Right cardiac atrium (tissue), 5 donors: ENCODE results near the gene LTBP1. TPM values are rescaled to one million over a fixed set of nuclear protein-coding genes. Genes with fewer than 3 reads are reported as not detected.

Experiments used
- ATAC-seq, 2 donors: fragments of 200-7000 bp; cut with Tn5 transposase; one replicate each; pipeline versions ENCODE4 v1.8.0 to v1.9.1; 2020; ENCODE audit warnings: moderate library complexity in 2 of 2, mild to moderate bottlenecking in 1 of 2
- DNase-seq, 3 donors: peaks; one replicate each; pipeline ENCODE4 v3.0.0-alpha.2; 2020
- H3K27ac ChIP-seq: one replicate; pipeline ENCODE4 v1.5.1; 2013; ENCODE audit warnings: mild to moderate bottlenecking, low read length, control low read depth, moderate library complexity
- H3K27me3 ChIP-seq: one replicate; pipeline ENCODE4 v1.6.1; 2013; ENCODE audit not compliant: control insufficient read depth, insufficient read depth
- H3K4me1 ChIP-seq: one replicate; pipeline ENCODE4 v1.6.1; 2013; ENCODE audit warnings: low read length; ENCODE audit not compliant: control insufficient read depth, insufficient read depth
- H3K4me3 ChIP-seq: one replicate; pipeline ENCODE4 v1.5.1; 2013; ENCODE audit warnings: low read length, control low read depth
- H3K9me3 ChIP-seq: one replicate; pipeline ENCODE4 v1.6.1; 2013; ENCODE audit warnings: low read length; ENCODE audit not compliant: control insufficient read depth
- WGBS: extraction: QIAGEN DNeasy Blood & Tissue Kit; methylation state at CpG from one replicate; pipeline ENCODE4 v1.1.7; 2013; 5-methylcytosine and 5-hydroxymethylcytosine counted together
- intact Hi-C, 4 donors: fragments of 100-400 bp; cut with DNase I; formaldehyde crosslinking; loops; one replicate each; pipeline versions ENCODE4 v1.11.0 to v1.14.0; 2022 to 2023
- polyA plus RNA-seq: library from polyadenylated mRNA; stranded (reverse); fragments of 200-250 nt; gene quantifications from one replicate; pipeline ENCODE4 v1.2.3, GENCODE V29; 2013
- total RNA-seq, 4 donors: library from RNA; stranded (reverse); fragmentation: NEBNext Ultra II Directional; extraction: Animal tissue kit (Norgen Biotek cat#: 25700); gene quantifications; one replicate each; pipeline ENCODE4 v1.2.1, GENCODE V29; 2021
- donor health status: healthy with polysubstance abuse.
- donor health status: DM: no; HTN: yes; CAD: no.
- donor health status: DM: no; HTN: no; CAD: no.
- donor health status: DM: no; HTN: yes; CAD: no; lungs with severe emphysema.
- donor health status: DM: yes; HTN: yes; CAD: no.

Gene LTBP1
- total and polyA plus RNA-seq, 5 donors = 53.0 to 218 (median 113) TPM

DNA sequence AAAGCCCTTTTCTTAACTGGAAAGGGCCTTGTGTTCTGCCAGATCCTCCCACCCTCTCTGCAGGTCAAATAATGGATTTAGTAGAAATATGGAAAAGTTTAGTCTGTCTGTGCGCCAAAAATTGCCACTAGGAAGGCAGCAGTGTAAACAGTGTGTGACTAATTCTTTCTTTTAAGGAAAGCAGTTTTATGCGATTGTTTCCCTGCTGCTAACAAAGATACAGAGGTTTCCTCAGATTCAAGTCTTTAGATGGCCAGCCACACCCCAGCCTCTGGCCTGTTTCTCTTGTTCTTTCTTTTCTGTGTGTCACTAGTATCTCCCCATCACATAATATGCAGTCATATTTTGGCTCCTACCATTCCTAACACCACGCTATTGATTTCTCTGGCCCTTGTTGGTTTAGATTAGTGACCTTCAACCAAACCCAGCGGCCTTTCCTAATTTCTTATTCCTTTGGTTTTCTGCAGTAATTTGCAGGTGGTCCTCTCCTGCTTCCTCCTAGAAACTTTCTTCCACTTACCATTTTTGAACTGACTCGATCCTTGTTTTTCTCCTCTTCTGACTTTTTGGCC lies 157.4 kb downstream of the LTBP1 start:
- ATAC-seq = no peak
- Histone ChIP-seq H3K27ac (no peak overlapping the region), H3K27me3 (no peaks in the 10 kb centered on the region), H3K9me3 (no peaks in the 10 kb centered on the region), H3K4me1 (peaks cover 4% of the 10 kb centered on the region), H3K4me3 (no peak overlapping the region)
- WGBS = 69% methylated on average over 5 of the region's 5 CpGs
- intact Hi-C loops = no loop called here
- DNase-seq = no peak

DNA sequence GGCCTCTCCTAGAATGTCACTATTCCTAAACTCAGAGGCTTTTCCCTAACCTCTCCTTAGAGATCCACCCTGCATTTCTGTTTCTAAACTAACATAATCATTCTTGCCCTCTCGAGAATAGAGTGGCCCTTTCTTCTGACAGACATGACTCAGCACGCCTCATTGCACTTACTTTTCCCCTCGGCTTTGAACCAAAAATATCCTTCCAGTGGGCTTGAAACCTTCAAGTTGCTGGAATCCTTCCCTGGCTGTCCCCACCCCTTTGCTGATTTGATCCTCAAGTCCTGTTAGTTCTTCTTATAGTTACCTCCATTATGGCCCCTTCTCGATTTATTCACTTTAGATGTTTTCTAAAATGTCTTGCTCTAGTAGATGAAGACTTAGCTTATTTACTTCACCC lies 158.0 kb downstream of the LTBP1 start:
- intact Hi-C loops = no loop called here
- no peaks in the 10 kb centered on the region for H3K9me3 ChIP-seq
- 48% methylated on average over 4 of the region's 4 CpGs for WGBS

DNA sequence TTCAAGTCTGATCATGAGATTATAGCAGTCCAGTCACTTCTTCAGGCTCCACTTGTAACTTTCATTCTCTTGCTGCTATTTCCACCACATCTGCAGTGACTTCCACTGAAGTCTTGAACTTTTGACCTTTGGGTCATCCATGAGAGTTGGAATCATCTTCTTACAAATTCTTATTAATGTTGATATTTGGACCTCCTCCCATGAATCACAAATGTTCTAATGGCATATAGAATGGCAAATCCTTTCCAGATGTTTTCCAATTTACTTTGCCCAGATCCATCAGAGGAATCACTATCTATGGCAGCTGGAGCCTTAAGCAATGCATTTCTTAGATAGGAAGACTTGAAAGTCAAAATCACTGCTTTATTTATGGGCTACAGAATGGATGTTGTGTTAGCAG lies 159.4 kb downstream of the LTBP1 start:
- intact Hi-C loops = no loop called here
- DNase-seq (no peak), ATAC-seq (no peak)
- H3K4me1 ChIP-seq = peaks cover 2% of the 10 kb centered on the region
- H3K9me3 ChIP-seq = no peaks in the 10 kb centered on the region
- no peaks in the 10 kb centered on the region for H3K27me3 ChIP-seq
- no peak overlapping the region for H3K4me3 ChIP-seq
- H3K27ac ChIP-seq = no peak overlapping the region

More for the DNA sequence above, 158.0 kb downstream of the LTBP1 start:
- Histone ChIP-seq H3K4me3 (no peak overlapping the region), H3K27me3 (no peaks in the 10 kb centered on the region), H3K27ac (no peak overlapping the region), H3K4me1 (peaks cover 2% of the 10 kb centered on the region)
- DNase-seq = no peak
- peak in 1 of 2 donors; percentile 48 for ATAC-seq

DNA sequence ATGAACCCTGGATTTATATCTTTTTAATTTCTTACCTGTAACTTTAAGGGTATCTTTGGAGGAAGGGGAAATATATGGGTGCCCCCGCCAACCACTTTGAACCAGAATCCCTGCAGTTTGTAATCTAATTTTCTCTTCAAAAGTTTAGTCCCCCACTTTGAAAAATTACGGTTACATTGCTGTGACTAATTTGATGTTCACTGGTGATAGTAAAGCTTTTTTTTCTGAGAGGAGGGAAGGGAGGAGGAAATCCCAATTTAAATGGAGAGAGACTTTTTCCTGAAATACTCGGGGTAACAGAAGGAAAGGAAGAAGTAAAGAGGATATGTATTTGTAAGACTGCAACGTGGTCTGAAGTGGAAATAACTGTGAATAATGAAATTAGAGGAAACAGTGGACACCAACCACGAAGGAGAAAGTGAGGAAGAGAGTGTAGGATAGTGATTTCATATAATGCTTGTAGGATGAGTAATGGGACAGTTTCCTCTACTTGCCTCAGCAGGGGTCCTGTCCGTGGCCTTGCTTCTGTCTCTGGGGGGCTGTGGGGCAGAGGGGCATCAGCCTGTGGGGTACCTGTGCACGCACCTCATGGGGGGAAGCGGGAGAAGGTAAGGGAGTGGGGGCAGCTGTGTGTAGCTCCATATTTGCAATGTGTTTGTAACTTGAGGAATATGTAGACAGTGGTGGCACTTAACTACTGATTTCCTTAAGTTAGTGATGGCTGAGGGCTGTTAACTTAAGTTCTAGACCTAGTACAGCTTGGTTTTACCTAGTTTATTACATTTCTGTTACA lies 161.1 kb downstream of the LTBP1 start:
- peaks cover 4% of the 10 kb centered on the region for H3K4me1 ChIP-seq
- DNase-seq (no peak), ATAC-seq (no peak)
- 74% methylated on average over 8 of the region's 8 CpGs for WGBS
- no peaks in the 10 kb centered on the region for H3K9me3 ChIP-seq
- H3K27me3 ChIP-seq = no peaks in the 10 kb centered on the region
- intact Hi-C loops = no loop called here
- no peak overlapping the region for H3K4me3 ChIP-seq
- no peak overlapping the region for H3K27ac ChIP-seq

DNA sequence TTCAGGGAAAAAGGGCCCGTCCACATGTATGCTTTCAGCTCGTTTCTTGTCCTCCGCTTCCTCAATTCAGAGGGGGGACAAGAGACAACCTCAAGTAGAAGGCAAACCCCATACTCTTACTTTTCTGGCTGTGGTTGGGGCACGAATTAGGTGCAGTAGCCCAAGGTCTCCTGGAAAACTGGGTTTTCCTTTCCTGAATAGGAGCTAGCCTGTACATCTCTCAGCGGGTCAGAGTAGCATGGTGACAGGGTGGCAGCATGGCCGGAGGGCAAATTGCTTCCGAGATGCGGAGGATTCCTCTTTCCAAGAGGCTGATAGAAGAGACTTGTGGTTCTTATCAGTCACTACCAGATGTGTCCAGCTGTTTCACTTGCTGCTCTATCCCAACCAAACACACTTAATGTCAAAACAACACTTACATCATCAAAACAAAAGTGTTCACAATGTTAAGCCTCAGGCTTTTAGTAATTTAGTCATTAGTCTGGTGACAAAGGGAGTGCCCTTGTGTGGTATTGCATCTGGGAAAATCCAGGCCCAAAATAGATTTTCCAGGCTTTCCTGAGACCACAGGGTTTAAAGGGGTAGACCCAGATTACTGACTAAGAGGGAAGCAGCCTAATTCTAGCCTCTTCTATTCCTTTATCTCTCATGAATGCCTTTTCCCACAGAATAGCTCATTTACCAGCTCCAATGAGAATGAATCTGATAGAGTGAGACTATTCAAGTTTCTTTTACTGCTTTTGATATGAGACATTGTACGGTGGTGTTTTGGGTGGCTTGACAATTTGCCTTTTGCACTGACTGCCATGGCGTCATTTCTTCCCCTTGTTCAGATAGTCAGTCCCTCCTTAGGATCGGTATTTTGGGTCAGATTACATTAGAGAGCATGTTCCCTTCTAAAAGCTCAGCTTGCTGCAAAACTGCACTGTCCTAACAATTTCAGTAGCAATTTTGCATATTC lies 162.0 kb downstream of the LTBP1 start:
- H3K9me3 ChIP-seq = no peaks in the 10 kb centered on the region
- peak overlapping the region; percentile 45 for H3K27ac ChIP-seq
- no peaks in the 10 kb centered on the region for H3K27me3 ChIP-seq
- no peak overlapping the region for H3K4me3 ChIP-seq
- 47% methylated on average over 11 of the region's 11 CpGs for WGBS
- peaks cover 4% of the 10 kb centered on the region for H3K4me1 ChIP-seq
- intact Hi-C loops = no loop called here
- no peak for DNase-seq
- ATAC-seq = peak; percentile 61 to 71

DNA sequence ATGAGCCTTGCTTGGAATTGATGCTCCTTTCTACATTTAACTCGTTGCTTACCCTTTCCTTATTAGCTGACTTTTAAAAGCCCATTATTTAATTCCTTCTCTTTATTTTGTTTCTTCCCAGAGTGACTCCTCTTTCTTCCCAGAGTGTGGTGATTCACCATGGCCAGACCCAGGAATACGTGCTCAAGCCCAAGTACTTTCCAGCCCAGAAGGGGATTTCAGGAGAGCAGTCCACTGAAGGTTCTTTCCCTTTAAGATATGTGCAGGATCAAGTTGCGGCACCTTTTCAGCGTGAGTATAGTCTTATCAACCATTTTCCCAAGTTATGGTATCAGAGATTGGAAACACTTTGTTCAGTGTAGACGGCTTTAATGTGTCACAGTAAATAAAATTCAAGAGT lies 163.7 kb downstream of the LTBP1 start:
- H3K9me3 ChIP-seq = no peaks in the 10 kb centered on the region
- H3K27ac ChIP-seq = no peak overlapping the region
- no peak for ATAC-seq
- WGBS = 71% methylated on average over 5 of the region's 5 CpGs
- H3K4me1 ChIP-seq = peaks cover 4% of the 10 kb centered on the region
- no peaks in the 10 kb centered on the region for H3K27me3 ChIP-seq
- intact Hi-C loops = no loop called here
- DNase-seq = no peak
- no peak overlapping the region for H3K4me3 ChIP-seq

DNA sequence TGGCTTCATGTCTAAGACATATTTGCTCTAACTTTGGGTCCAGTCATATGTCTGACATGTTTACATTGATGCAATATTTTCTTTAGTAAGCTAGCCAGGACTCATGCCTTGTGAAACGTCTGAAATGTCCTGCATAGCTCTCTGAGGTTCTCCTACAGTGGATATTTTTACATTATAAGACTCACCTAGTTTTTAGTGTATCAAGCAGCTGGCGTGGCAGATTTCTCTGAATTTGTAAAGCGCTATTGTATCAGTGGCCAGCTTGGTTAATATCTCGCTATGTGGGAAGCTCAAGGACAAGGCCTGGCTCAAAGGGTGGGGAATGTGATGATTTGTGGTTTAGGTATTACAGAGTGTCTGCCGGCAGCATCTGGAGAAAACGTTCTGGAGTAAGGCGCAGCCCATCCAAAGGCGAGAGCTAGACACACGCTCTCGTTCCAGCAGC lies 164.3 kb downstream of the LTBP1 start:
- ATAC-seq (no peak), DNase-seq (no peak)
- intact Hi-C loops = no loop called here

DNA sequence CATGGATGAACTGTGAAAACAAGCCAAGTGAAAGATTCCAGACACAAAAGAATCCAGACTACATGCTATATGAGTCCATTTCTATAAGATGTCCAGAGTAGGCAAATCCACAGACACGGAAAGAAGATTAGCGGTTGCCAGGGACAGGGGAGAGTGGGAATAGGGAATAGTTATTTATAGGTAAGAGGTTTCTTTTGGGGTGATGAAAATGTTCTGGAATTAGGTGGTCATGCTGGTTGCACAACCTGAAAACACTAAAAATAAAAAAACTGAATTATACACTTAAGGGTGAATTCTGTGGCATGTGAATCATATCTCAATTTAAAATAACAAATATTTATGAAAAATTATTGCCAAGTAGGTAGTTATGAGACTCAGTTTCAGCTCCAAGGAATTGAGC lies 168.4 kb downstream of the LTBP1 start:
- Histone ChIP-seq H3K27me3 (no peaks in the 10 kb centered on the region), H3K4me1 (peaks cover 6% of the 10 kb centered on the region), H3K27ac (no peak overlapping the region), H3K4me3 (no peak overlapping the region), H3K9me3 (no peaks in the 10 kb centered on the region)
- intact Hi-C loops = no loop called here
- 98% methylated on average over 2 of the region's 2 CpGs for WGBS
- DNase-seq (no peak), ATAC-seq (no peak)

More for the DNA sequence above, 164.3 kb downstream of the LTBP1 start:
- 56% methylated on average over 10 of the region's 10 CpGs for WGBS
- peaks cover 4% of the 10 kb centered on the region for H3K4me1 ChIP-seq
- H3K4me3 ChIP-seq = no peak overlapping the region
- no peaks in the 10 kb centered on the region for H3K9me3 ChIP-seq
- no peaks in the 10 kb centered on the region for H3K27me3 ChIP-seq
- no peak overlapping the region for H3K27ac ChIP-seq

DNA sequence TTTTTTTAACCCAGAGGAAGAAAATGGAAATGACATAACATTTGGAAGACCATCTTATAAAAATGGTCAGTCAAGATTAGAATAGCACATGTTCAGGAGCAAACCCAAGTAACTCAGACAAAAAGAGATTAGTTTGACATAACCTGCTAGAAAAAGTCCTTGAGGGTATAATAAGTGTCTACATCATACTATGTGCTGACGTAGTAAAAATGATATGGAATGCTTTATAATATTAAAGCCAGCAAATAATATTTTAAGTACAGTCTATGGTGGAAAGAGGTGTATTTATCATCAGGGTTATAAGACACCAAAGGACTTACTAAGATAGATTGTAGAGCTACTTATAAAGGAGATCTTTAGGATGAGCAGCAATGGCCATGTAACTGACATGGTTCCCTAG lies 169.0 kb downstream of the LTBP1 start:
- DNase-seq (no peak), ATAC-seq (no peak)
- no peak overlapping the region for H3K4me3 ChIP-seq
- H3K9me3 ChIP-seq = no peaks in the 10 kb centered on the region
- 75% methylated on average over 1 of the region's 1 CpG for WGBS
- H3K27ac ChIP-seq = no peak overlapping the region
- peaks cover 6% of the 10 kb centered on the region for H3K4me1 ChIP-seq
- no peaks in the 10 kb centered on the region for H3K27me3 ChIP-seq
- intact Hi-C loops = no loop called here

DNA sequence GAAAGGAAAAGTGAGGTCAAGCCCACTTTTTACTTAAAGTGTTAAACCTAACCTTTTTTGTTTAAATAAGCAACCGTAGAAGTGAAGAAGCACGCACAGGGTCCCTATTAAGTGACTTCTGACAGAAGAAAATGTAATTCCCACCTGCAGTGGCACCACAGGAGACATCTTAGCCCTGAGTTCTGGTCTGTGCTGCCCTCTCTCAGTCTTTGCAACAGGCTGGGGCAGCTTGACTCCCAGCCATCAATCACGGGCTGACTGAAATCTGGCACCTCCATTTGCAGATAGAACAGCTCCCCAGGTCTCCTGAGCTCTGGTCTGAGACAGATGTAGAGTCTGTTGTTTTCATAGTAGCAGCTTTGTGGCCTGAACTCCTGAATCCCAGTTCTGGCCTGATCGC lies 170.0 kb downstream of the LTBP1 start:
- Histone ChIP-seq H3K27ac (no peak overlapping the region), H3K27me3 (no peaks in the 10 kb centered on the region), H3K9me3 (no peaks in the 10 kb centered on the region), H3K4me1 (peaks cover 4% of the 10 kb centered on the region), H3K4me3 (no peak overlapping the region)
- no peak for ATAC-seq
- 80% methylated on average over 4 of the region's 4 CpGs for WGBS
- intact Hi-C loops = no loop called here
- DNase-seq = no peak

DNA sequence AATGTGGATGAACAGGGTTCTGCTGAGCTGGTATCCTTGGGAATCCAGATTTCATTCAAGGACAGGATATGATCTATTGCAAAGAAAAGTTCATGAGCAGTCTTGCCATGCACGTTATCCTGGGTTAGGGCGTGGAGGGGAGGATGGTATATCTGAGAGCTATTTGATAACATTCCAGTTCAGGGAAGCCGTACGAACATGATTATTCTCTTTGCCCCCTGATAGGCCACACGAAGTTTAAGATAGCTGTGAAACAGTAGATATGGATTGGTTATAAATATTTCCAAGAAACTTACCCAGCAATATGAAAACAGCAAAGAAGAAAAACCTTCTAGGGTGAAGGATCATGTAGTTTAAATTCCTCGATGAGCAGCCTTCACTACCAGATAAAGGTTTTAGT lies 171.9 kb downstream of the LTBP1 start:
- WGBS = 67% methylated on average over 6 of the region's 6 CpGs
- Histone ChIP-seq H3K4me1 (peaks cover 4% of the 10 kb centered on the region), H3K4me3 (no peak overlapping the region), H3K9me3 (no peaks in the 10 kb centered on the region), H3K27me3 (no peaks in the 10 kb centered on the region), H3K27ac (no peak overlapping the region)
- intact Hi-C loops = no loop called here
- no peak for DNase-seq
- ATAC-seq = no peak
